22Rv1 (cell line): Measurements from ENCODE around the gene ZNF419.
"Not testable (repeated sequence)": the region's sequence is repeated elsewhere in the genome, so short reads cannot be mapped to it uniquely, and the experiment has no call there.

Experiments used
- ZFX ChIP-seq: fragments of 450-650 bp; IDR thresholded peaks from 2 replicates; pipeline ENCODE4 v1.6.1; 2017; ENCODE audit warnings: antibody characterized with exemption, borderline replicate concordance
- TF ChIP-seq, protein P1 (sequence below): fragments of 450-650 bp; IDR thresholded peaks from 2 replicates; pipeline ENCODE4 v1.5.1; 2017; ENCODE audit warnings: mild to moderate bottlenecking

DNA sequence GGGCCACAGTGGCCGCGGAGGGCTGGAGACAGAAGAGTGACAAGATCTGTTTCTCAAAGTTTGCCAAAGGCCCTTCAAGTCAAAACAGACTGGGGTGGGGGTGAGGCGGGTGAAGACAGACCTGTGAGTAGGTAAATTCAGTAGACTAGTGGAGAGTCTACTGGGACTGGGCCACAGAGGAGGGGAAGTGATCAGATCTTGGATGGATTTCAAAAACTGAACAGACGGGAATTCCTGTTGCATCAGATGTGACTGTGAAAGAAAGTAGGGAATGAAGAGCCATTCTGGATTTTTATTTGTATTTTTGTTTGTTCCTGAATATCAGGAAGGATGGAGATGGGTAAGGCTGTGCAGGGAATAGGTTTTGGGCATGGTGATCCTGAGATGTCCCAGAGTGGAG lies 12.8 kb downstream of the ZNF419 start:
- TF ChIP-seq, protein P1, sequence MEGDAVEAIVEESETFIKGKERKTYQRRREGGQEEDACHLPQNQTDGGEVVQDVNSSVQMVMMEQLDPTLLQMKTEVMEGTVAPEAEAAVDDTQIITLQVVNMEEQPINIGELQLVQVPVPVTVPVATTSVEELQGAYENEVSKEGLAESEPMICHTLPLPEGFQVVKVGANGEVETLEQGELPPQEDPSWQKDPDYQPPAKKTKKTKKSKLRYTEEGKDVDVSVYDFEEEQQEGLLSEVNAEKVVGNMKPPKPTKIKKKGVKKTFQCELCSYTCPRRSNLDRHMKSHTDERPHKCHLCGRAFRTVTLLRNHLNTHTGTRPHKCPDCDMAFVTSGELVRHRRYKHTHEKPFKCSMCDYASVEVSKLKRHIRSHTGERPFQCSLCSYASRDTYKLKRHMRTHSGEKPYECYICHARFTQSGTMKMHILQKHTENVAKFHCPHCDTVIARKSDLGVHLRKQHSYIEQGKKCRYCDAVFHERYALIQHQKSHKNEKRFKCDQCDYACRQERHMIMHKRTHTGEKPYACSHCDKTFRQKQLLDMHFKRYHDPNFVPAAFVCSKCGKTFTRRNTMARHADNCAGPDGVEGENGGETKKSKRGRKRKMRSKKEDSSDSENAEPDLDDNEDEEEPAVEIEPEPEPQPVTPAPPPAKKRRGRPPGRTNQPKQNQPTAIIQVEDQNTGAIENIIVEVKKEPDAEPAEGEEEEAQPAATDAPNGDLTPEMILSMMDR: not testable (repeated sequence)
- not testable (repeated sequence) for TF ChIP-seq ZFX
